HepG2 (cell line): ENCODE measurements around the gene FRMD5. TPM values are rescaled to one million over a fixed set of nuclear protein-coding genes. Genes with fewer than 3 reads are reported as not detected.
A peak's percentile ranks its signal among the peaks of the same experiment; 100 is the strongest.

Experiments
- BHLHE40 ChIP-seq: IDR thresholded peaks from 2 replicates; pipeline ENCODE4 v1.6.1; 2011; ENCODE audit warnings: low read length, improper control_type of control experiment
- CCAR2 ChIP-seq: fragments of 200-400 bp; formaldehyde crosslinking; optimal IDR thresholded peaks from 2 replicates; pipeline ENCODE3; 2018; ENCODE audit warnings: low read depth, mild to moderate bottlenecking, low read length, moderate library complexity
- CEBPZ ChIP-seq: IDR thresholded peaks from 2 replicates; pipeline ENCODE4 v1.6.1; 2012; ENCODE audit warnings: low read length, improper control_type of control experiment
- CTCF ChIP-seq: sonication (generic); formaldehyde crosslinking; IDR thresholded peaks from 2 replicates; pipeline ENCODE4 v1.5.0; 2020; ENCODE audit warnings: mild to moderate bottlenecking, missing genetic modification reagents, moderate library complexity
- EP300 ChIP-seq, 3 experiments: sonication (generic) in 1 of 3; formaldehyde crosslinking in 1 of 3; IDR thresholded peaks; 2 replicates each; pipeline versions ENCODE4 v1.5.1 to v1.6.1; 2011 to 2020; ENCODE audit warnings: low read depth in 2 of 3, low read length in 2 of 3, borderline replicate concordance in 1 of 3, improper control_type of control experiment in 1 of 3, mild to moderate bottlenecking in 1 of 3, missing genetic modification reagents in 1 of 3, moderate library complexity in 1 of 3
- GTF2F1 ChIP-seq: fragments of 150-350 bp; IDR thresholded peaks from 2 replicates; pipeline ENCODE4 v1.6.1; 2014; ENCODE audit warnings: low read length
- HNF1A ChIP-seq, 2 experiments: sonication (generic) in 1 of 2; formaldehyde crosslinking in 1 of 2; IDR thresholded peaks; 2 replicates each; pipeline versions ENCODE4 v1.4.0 to v1.6.1; 2016 to 2020; ENCODE audit warnings: borderline replicate concordance in 1 of 2, low read depth in 1 of 2, mild to moderate bottlenecking in 1 of 2, missing genetic modification reagents in 1 of 2
- JDP2 ChIP-seq: sonication (generic); formaldehyde crosslinking; IDR thresholded peaks from 2 replicates; pipeline ENCODE4 v1.8.1; 2022; ENCODE audit warnings: missing genetic modification reagents, borderline replicate concordance
- JUNB ChIP-seq: sonication (generic); formaldehyde crosslinking; IDR thresholded peaks from 2 replicates; pipeline ENCODE4 v1.8.0; 2022; ENCODE audit warnings: missing genetic modification reagents, mild to moderate bottlenecking, borderline replicate concordance
- REPIN1 ChIP-seq: sonication (generic); formaldehyde crosslinking; IDR thresholded peaks from 2 replicates; pipeline ENCODE4 v1.8.0; 2022; ENCODE audit warnings: missing genetic modification reagents, low read depth, mild to moderate bottlenecking, borderline replicate concordance
- RNF2 ChIP-seq: fragments of 450-650 bp; conservative IDR thresholded peaks from 2 replicates; pipeline ENCODE4 v1.6.1; 2016; ENCODE audit warnings: low read depth
- TAF1 ChIP-seq: sonication (generic); formaldehyde crosslinking; IDR thresholded peaks from 2 replicates; pipeline ENCODE4 v1.4.0; 2020; ENCODE audit warnings: missing genetic modification reagents
- ZBTB7B ChIP-seq: sonication (generic); formaldehyde crosslinking; IDR thresholded peaks from 2 replicates; pipeline ENCODE4 v1.4.0; 2020; ENCODE audit warnings: missing genetic modification reagents
- ZFP90 ChIP-seq: sonication (generic); formaldehyde crosslinking; IDR thresholded peaks from 2 replicates; pipeline ENCODE4 v1.8.0; 2022; ENCODE audit warnings: missing genetic modification reagents, mild to moderate bottlenecking, inconsistent platforms, borderline replicate concordance
- ZMYM2 ChIP-seq: sonication (generic); formaldehyde crosslinking; IDR thresholded peaks from 2 replicates; pipeline ENCODE4 v1.8.0; 2022; ENCODE audit warnings: mild to moderate bottlenecking, missing genetic modification reagents
- ZNF501 ChIP-seq: sonication (generic); formaldehyde crosslinking; IDR thresholded peaks from 2 replicates; pipeline ENCODE4 v1.5.1; 2020; ENCODE audit warnings: mild to moderate bottlenecking, moderate library complexity, missing genetic modification reagents
- ZNF543 ChIP-seq: sonication (generic); formaldehyde crosslinking; IDR thresholded peaks from 2 replicates; pipeline ENCODE4 v1.4.0; 2020; ENCODE audit warnings: mild to moderate bottlenecking, missing genetic modification reagents
- ZNF569 ChIP-seq: sonication (generic); formaldehyde crosslinking; IDR thresholded peaks from 2 replicates; pipeline ENCODE4 v1.5.0; 2020; ENCODE audit warnings: mild to moderate bottlenecking, missing genetic modification reagents, moderate library complexity, borderline replicate concordance
- polyA plus RNA-seq, 8 experiments: library from polyadenylated mRNA; depleted of rRNA in 3 of 8; stranded (reverse) in 7 of 8; unstranded in 1 of 8; fragments of >200 nt; fragmentation: Illumina TruSeq in 4 of 8; extraction: Trizol in 4 of 8; gene quantifications; 2 replicates each; pipeline versions ENCODE4 v1.2.1 to v1.2.3, GENCODE V29; 2011 to 2016; ENCODE audit warnings: low read depth in 4 of 8, missing spikeins in 1 of 8, mixed read lengths in 1 of 8; ENCODE audit not compliant: insufficient read depth in 1 of 8
- total RNA-seq, 5 experiments: library from RNA; depleted of rRNA; stranded (reverse); fragments of >200 nt; fragmentation: Illumina TruSeq; extraction: Trizol; gene quantifications; 2 replicates each; pipeline ENCODE4 v1.2.3, GENCODE V29; 2016; ENCODE audit warnings: low read depth in 1 of 5

FRMD5 gene
- total and polyA plus RNA-seq, 2 of the 13 experiments (the other 11 are each of a cell fraction or from before 2014, with no cell fraction given), result 0.93 to 1.5 TPM

- no peak for TF ChIP-seq ZBTB7B
- no peak for TF ChIP-seq ZNF569 (CRISPR knock-in tag)
- TF ChIP-seq GTF2F1, result no peak
- TF ChIP-seq CCAR2, result no peak
- TF ChIP-seq ZMYM2, result no peak; the same call in 1 of the 2 replicates
- TF ChIP-seq ZFP90 (CRISPR knock-in tag), result 0 out of 2 replicates have a peak, but pooled peaks have one; percentile 19
- TF ChIP-seq CTCF (CRISPR knock-in tag), result peak; percentile 39
- TF ChIP-seq EP300 (IDR thresholded peaks at IDR 0.05; ENCODE audit: low read depth in 2 of 2, low read length in 2 of 2), result no peak
- no peak for TF ChIP-seq EP300 (CRISPR knock-in tag; IDR thresholded peaks at IDR 0.05; ENCODE audit: borderline replicate concordance)
- no peak for TF ChIP-seq HNF1A (IDR thresholded peaks at IDR 0.05; ENCODE audit: low read depth)
- TF ChIP-seq HNF1A (CRISPR knock-in tag; IDR thresholded peaks at IDR 0.05; ENCODE audit: borderline replicate concordance), result 0 out of 2 replicates have a peak, but pooled peaks have one; percentile 7
- peak; percentile 79 for TF ChIP-seq CEBPZ
- TF ChIP-seq RNF2, result no peak; the same call in none of the 2 replicates
- TF ChIP-seq JDP2, result no peak
- peak; percentile 29; the same call in 1 of the 2 replicates for TF ChIP-seq BHLHE40
- peak; percentile 57; the same call in 1 of the 2 replicates for TF ChIP-seq ZNF501 (CRISPR knock-in tag)
- 0 out of 2 replicates have a peak, but pooled peaks have one; percentile 35 for TF ChIP-seq ZNF543 (CRISPR knock-in tag)
- no peak for TF ChIP-seq JUNB (CRISPR knock-in tag)
- TF ChIP-seq TAF1, result peak; percentile 39; the same call in 1 of the 2 replicates
- TF ChIP-seq REPIN1, result 0 out of 2 replicates have a peak, but pooled peaks have one; percentile 23
Measured at GRCh38 chr15:44195151-44195740, at the start of gene FRMD5 (continued).
